ENCODE data around the gene MMS19.

- TF ChIP-seq POLR2A (IDR thresholded peaks at IDR 0.05) (no peak), CTCF (IDR thresholded peaks at IDR 0.05) (no peak)
These were observed 52.9 kb downstream of the MMS19 start for GRCh38 chr10:97445357-97445721.

All from transverse colon (tissue), 3 donors.